A673 (cell line): ENCODE measurements around the gene DUSP1.
"Not testable (repeated sequence)": the region's sequence is repeated elsewhere in the genome, so short reads cannot be mapped to it uniquely, and the experiment has no call there.

ENCODE experiments used
- CTCF ChIP-seq: fragments of 300-800, 200-600 bp; sonication (generic); conservative IDR thresholded peaks from 2 replicates; pipeline ENCODE4 v1.5.1; 2017; ENCODE audit warnings: low read depth, mild to moderate bottlenecking, antibody characterized with exemption, low read length, moderate library complexity, mixed read lengths
- EZH2 ChIP-seq: fragments of 200-600 bp; sonication (generic); IDR thresholded peaks from 2 replicates; pipeline ENCODE4 v1.6.1; 2017; ENCODE audit warnings: borderline replicate concordance, low read depth, mild to moderate bottlenecking, mixed read lengths, antibody characterized with exemption, low read length; ENCODE audit not compliant: poor library complexity, severe bottlenecking

GRCh38 chr5:172810996-172811395 is 40.0 kb upstream of the DUSP1 start:
- TF ChIP-seq CTCF, EZH2: not testable (repeated sequence)
